ENCODE results near the gene ZNF335. TPM values are rescaled to one million over a fixed set of nuclear protein-coding genes. Genes with fewer than 3 reads are reported as not detected.
A peak's percentile ranks its signal among the peaks of the same experiment; 100 is the strongest.

The ZNF335 gene
- total and polyA plus RNA-seq, 2 of the 13 experiments (the other 11 are each of a cell fraction or from before 2014, with no cell fraction given), result 9.7 to 13.7 TPM

DNA sequence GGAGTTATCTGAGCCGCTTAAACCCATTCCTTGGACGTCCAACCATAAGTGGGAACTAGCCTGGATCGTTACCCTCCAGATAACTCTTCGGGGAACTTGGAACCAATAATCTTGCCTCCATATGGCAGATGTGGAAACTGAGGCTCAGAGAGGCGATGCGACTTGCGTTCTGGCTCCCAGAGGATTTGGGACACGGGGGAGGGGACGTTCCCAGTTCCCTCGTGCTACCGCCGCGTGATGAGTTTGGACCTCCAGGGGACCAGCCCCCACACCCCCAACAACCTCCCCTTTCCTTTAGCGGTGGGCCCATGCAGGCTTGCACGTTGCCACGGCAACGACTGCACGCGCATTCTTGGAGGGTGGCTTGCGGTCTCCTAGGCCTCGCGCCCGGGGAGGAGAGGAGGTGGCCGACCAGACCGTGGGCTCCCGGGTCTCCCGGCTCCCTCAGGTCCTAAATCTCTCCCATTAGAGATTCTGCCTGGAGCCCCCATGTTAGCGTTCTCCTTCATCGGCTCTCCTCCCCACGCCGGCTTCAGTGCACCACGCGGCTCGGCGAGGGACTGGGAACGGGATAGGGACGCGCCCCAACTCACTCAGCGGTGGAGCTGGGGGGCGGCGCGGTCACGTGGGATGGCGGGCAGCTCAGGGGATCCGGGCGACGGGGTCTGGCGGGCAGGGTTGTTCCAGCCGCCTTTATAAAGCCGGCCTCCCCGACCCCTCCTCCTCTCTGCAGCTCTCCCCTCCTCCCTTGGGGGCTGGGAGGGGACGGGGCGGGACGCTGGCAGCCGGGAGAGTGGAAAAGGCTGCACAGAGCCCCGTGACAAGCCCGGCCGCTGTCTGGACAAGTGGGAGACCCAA is 60.3 kb downstream of the ZNF335 start, which contains the start of gene PLTP (continued):
- TF ChIP-seq ZNF407 (CRISPR knock-in tag; IDR thresholded peaks at IDR 0.05; ENCODE audit: not compliant biosample characterization) (no peak), ZFP82 (CRISPR knock-in tag; IDR thresholded peaks at IDR 0.05; ENCODE audit: borderline replicate concordance) (no peak), THYN1 (CRISPR knock-in tag; IDR thresholded peaks at IDR 0.05; ENCODE audit: borderline replicate concordance, low read depth) (no peak), ZNF383 (CRISPR knock-in tag; IDR thresholded peaks at IDR 0.05; ENCODE audit: borderline replicate concordance) (no peak), ZSCAN20 (CRISPR knock-in tag; IDR thresholded peaks at IDR 0.05; ENCODE audit: borderline replicate concordance) (no peak), PLRG1 (conservative IDR thresholded peaks at IDR 0.05) (no peak), SRSF4 (IDR thresholded peaks at IDR 0.05; ENCODE audit: low read depth, low read length, poor library complexity, severe bottlenecking) (no peak), FUBP1 (CRISPR knock-in tag; IDR thresholded peaks at IDR 0.05; ENCODE audit: borderline replicate concordance) (no peak), ZNF317 (CRISPR knock-in tag; IDR thresholded peaks at IDR 0.05) (0 out of 2 replicates have a peak, but pooled peaks have one; percentile 31), ZNF496 (CRISPR knock-in tag; IDR thresholded peaks at IDR 0.05; ENCODE audit: insufficient replicate concordance) (no peak), ZNF20 (CRISPR knock-in tag; IDR thresholded peaks at IDR 0.05) (no peak), ZNF143 (CRISPR knock-in tag; IDR thresholded peaks at IDR 0.05) (no peak), ZBTB33 (CRISPR knock-in tag; IDR thresholded peaks at IDR 0.05) (peak; percentile 63), RXRA (CRISPR knock-in tag; IDR thresholded peaks at IDR 0.05) (no peak), ZKSCAN5 (CRISPR knock-in tag; IDR thresholded peaks at IDR 0.05) (no peak), ZSCAN21 (CRISPR knock-in tag; IDR thresholded peaks at IDR 0.05; ENCODE audit: borderline replicate concordance) (peak; percentile 35; the same call in 1 of the 2 replicates)

All from HepG2 (cell line).